HepG2 (cell line): Measurements from ENCODE around the gene COL9A1. TPM values are rescaled to one million over a fixed set of nuclear protein-coding genes. Genes with fewer than 3 reads are reported as not detected.

Experiments used
- CREB3 ChIP-seq: sonication (generic); formaldehyde crosslinking; IDR thresholded peaks from 2 replicates; pipeline ENCODE4 v1.5.0; 2020; ENCODE audit warnings: missing genetic modification reagents
- HNRNPH1 ChIP-seq: fragments of 200-400 bp; formaldehyde crosslinking; optimal IDR thresholded peaks from 2 replicates; pipeline ENCODE3; 2017; ENCODE audit warnings: mild to moderate bottlenecking, low read depth, low read length
- ZNF407 ChIP-seq: sonication (generic); formaldehyde crosslinking; IDR thresholded peaks from one replicate; pipeline ENCODE4 v1.5.1; 2020; ENCODE audit warnings: mild to moderate bottlenecking, missing genetic modification reagents; ENCODE audit errors: not compliant biosample characterization
- polyA plus RNA-seq, 8 experiments: library from polyadenylated mRNA; depleted of rRNA in 3 of 8; stranded (reverse) in 7 of 8; unstranded in 1 of 8; fragments of >200 nt; fragmentation: Illumina TruSeq in 4 of 8; extraction: Trizol in 4 of 8; gene quantifications; 2 replicates each; pipeline versions ENCODE4 v1.2.1 to v1.2.3, GENCODE V29; 2011 to 2016; ENCODE audit warnings: low read depth in 4 of 8, missing spikeins in 1 of 8, mixed read lengths in 1 of 8; ENCODE audit not compliant: insufficient read depth in 1 of 8
- total RNA-seq, 5 experiments: library from RNA; depleted of rRNA; stranded (reverse); fragments of >200 nt; fragmentation: Illumina TruSeq; extraction: Trizol; gene quantifications; 2 replicates each; pipeline ENCODE4 v1.2.3, GENCODE V29; 2016; ENCODE audit warnings: low read depth in 1 of 5

The COL9A1 gene
- total and polyA plus RNA-seq, 2 of the 13 experiments (the other 11 are each of a cell fraction or from before 2014, with no cell fraction given), result 0.08 TPM; not detected in 1

- TF ChIP-seq ZNF407 (CRISPR knock-in tag) (no peak), CREB3 (CRISPR knock-in tag) (no peak), HNRNPH1 (no peak)
- TF ChIP-seq, all 625 proteins: peak for 0
These were observed 10.7 kb downstream of the COL9A1 start (continued) for GRCh38 chr6:70292193-70292592.
